H1 (cell line): ENCODE measurements around the gene MEGF11. TPM values are rescaled to one million over a fixed set of nuclear protein-coding genes. Genes with fewer than 3 reads are reported as not detected.
A peak's percentile ranks its signal among the peaks of the same experiment; 100 is the strongest.

Experiments
- PHF8 ChIP-seq: fragments of 200-600 bp; sonication (generic); conservative IDR thresholded peaks from 2 replicates; pipeline ENCODE4 v1.7.1; 2012; ENCODE audit warnings: low read depth, mild to moderate bottlenecking, inconsistent platforms, low read length, moderate library complexity
- TAF1 ChIP-seq: IDR thresholded peaks from 2 replicates; pipeline ENCODE4 v1.6.1; 2011; ENCODE audit warnings: mild to moderate bottlenecking, low read depth, low read length
- polyA plus RNA-seq, 7 experiments: library from polyadenylated mRNA; depleted of rRNA in 3 of 7; stranded (reverse) in 5 of 7; unstranded in 2 of 7; fragments of >200 nt in 5 of 7; fragments of 200-250 nt in 2 of 7; gene quantifications; 1 replicate in 5 of 7; 2 replicates in 1 of 7; 4 replicates in 1 of 7; pipeline versions ENCODE4 v1.2.1 to v1.2.3, GENCODE V29; 2011 to 2013; ENCODE audit warnings: missing spikeins in 2 of 7, mixed read lengths in 2 of 7
- total RNA-seq: library from RNA; stranded (reverse); fragmentation: NEBNext Ultra II Directional; extraction: Animal tissue kit (Norgen Biotek cat#: 25700); gene quantifications from 2 replicates; pipeline ENCODE4 v1.2.1, GENCODE V29; 2021

MEGF11 gene
- total and polyA plus RNA-seq, 2 of the 8 experiments (the other 6 are each of a cell fraction or from before 2014, with no cell fraction given): 4.4 to 4.8 TPM

GRCh38 chr15:66293419-66294156 lies 40.0 kb upstream of the MEGF11 start, which contains the start of gene DIS3L (continued):
- TF ChIP-seq TAF1 (peak; percentile 78), PHF8 (peak; percentile 45)
